ENCODE data around the gene TMEM131.

TMEM131 gene

GRCh38 chr2:97953853-97954252 is 41.9 kb downstream of the TMEM131 start:
- TF ChIP-seq CTCF (IDR thresholded peaks at IDR 0.05; ENCODE audit: borderline replicate concordance, insufficient read depth, low read depth, low read length) = no peak
- no peak overlapping the region for H3K4me3 ChIP-seq (ENCODE audit: low read depth, low read length)

GRCh38 chr2:97952357-97952756 is 43.4 kb downstream of the TMEM131 start:
- TF ChIP-seq CTCF (IDR thresholded peaks at IDR 0.05; ENCODE audit: borderline replicate concordance, insufficient read depth, low read depth, low read length) = no peak
- H3K4me3 ChIP-seq (ENCODE audit: low read depth, low read length) = no peak overlapping the region

GRCh38 chr2:97951155-97951680 is 44.5 kb downstream of the TMEM131 start:
- no peak for TF ChIP-seq CTCF (IDR thresholded peaks at IDR 0.05; ENCODE audit: borderline replicate concordance, insufficient read depth, low read depth, low read length)
- H3K4me3 ChIP-seq (ENCODE audit: low read depth, low read length) = no peak overlapping the region

GRCh38 chr2:97950329-97951154 is 45.2 kb downstream of the TMEM131 start:
- no peak overlapping the region for H3K4me3 ChIP-seq (ENCODE audit: low read depth, low read length)
- TF ChIP-seq CTCF (IDR thresholded peaks at IDR 0.05; ENCODE audit: borderline replicate concordance, insufficient read depth, low read depth, low read length) = no peak

- no peak for TF ChIP-seq CTCF (IDR thresholded peaks at IDR 0.05; ENCODE audit: borderline replicate concordance, insufficient read depth, low read depth, low read length)
- H3K4me3 ChIP-seq (ENCODE audit: low read depth, low read length) = no peak overlapping the region
Measured at GRCh38 chr2:97948926-97949325, 46.8 kb downstream of the TMEM131 start.

GRCh38 chr2:97945791-97946190 is 50.0 kb downstream of the TMEM131 start:
- no peak overlapping the region for H3K4me3 ChIP-seq (ENCODE audit: low read depth, low read length)
- no peak for TF ChIP-seq CTCF (IDR thresholded peaks at IDR 0.05; ENCODE audit: borderline replicate concordance, insufficient read depth, low read depth, low read length)

GRCh38 chr2:97936881-97937280 is 58.9 kb downstream of the TMEM131 start:
- no peak overlapping the region for H3K4me3 ChIP-seq (ENCODE audit: low read depth, low read length)
- TF ChIP-seq CTCF (IDR thresholded peaks at IDR 0.05; ENCODE audit: borderline replicate concordance, insufficient read depth, low read depth, low read length) = no peak
